Heart left ventricle (tissue), 13 donors: ENCODE results near the gene ZNF70.

Experiments used
- POLR2A ChIP-seq, 2 donors: fragments of 450-650 bp; IDR thresholded peaks; one replicate each; pipeline ENCODE4 v1.6.1; 2017; ENCODE audit warnings: antibody characterized with exemption in 2 of 2, mild to moderate bottlenecking in 2 of 2, moderate library complexity in 2 of 2
- TF ChIP-seq, protein P1 (sequence below), 12 donors: fragments of 200-600 bp; sonication (generic) in 4 of 12; IDR thresholded peaks; one replicate each; pipeline versions ENCODE4 v1.5.0 to v1.8.0; 2018 to 2022; ENCODE audit warnings: antibody characterized with exemption in 12 of 12, mild to moderate bottlenecking in 5 of 12
- donor health status: ischemic (EF 13 %, LVEDD 7.1; RV severe dilation, severe dysfunction).
- donor health status: DM: no; HTN: yes; CAD: no.
- donor health status: DM: no; HTN: no; CAD: no.
- donor health status: ischemic (EF 25% LVEDD 6.9; RV normal size, moderate dysfunction).
- donor health status: ischemic (EF 25% LVEDD 5.7; RV mildly dilated, moderate dysfunction).
- donor health status: ischemic (EF 35%, LVEDD 5.7; RV mildly dilated, moderate dysfunction).
- donor health status: nonischemic (EF 11% LVEDD 7.7; RV severe dilation, severe dysfunction).
- donor health status: DM: yes; HTN: yes; CAD: no.
- donor health status: PGD.
- donor health status: ischemic (EF 29% LVEDD 5.4; RV normal size, mild dysfunction).
- donor health status: nonischemic (EF 23%, LVEDD 6.1; RV moderate dilation, normal function).

DNA sequence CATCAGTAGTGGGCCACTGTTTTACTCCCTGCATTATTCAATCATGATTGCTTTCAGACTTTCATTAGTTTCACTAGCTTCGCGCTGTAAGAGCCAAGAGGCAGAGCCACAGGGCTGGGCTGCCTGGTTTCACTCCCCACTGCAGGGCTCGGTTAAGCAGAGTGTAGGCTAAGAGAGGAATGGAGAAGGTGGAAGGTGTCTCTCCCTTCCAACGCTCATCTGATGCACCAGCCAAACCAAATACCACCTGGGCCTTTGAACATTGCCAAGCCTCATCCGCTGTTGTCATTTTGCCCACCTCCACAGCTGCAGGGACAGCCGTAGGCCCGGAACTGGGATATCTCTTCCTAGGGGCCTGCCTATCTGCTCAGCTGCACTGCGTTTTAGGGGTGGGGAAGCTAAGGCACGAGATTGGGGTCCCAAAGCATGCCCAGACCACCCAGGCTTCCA is 35.4 kb upstream of the ZNF70 start:
- TF ChIP-seq, protein P1, sequence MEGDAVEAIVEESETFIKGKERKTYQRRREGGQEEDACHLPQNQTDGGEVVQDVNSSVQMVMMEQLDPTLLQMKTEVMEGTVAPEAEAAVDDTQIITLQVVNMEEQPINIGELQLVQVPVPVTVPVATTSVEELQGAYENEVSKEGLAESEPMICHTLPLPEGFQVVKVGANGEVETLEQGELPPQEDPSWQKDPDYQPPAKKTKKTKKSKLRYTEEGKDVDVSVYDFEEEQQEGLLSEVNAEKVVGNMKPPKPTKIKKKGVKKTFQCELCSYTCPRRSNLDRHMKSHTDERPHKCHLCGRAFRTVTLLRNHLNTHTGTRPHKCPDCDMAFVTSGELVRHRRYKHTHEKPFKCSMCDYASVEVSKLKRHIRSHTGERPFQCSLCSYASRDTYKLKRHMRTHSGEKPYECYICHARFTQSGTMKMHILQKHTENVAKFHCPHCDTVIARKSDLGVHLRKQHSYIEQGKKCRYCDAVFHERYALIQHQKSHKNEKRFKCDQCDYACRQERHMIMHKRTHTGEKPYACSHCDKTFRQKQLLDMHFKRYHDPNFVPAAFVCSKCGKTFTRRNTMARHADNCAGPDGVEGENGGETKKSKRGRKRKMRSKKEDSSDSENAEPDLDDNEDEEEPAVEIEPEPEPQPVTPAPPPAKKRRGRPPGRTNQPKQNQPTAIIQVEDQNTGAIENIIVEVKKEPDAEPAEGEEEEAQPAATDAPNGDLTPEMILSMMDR (IDR thresholded peaks at IDR 0.05), result no peak
- no peak for TF ChIP-seq POLR2A (IDR thresholded peaks at IDR 0.05)
